ENCODE measurements around the gene TCF4.

DNA sequence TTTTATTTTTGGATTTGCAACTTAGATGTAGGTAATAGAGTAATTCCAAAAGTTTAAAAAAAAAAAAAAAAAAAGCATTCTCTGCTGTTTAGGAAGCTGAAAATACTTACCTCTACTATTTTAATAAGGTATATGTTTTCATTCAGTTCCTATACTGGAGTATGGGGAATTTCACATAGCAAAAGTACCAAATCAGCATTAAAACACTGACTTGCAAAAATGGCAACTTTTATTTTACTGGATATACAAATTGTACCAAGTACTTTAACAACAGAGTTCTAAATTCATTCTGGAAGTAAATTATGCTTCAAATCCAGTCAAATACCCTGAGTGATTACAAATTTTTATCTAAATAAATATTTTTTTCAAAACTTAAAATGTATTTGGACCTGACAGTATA, 76.7 kb downstream of the TCF4 start:
- TF ChIP-seq LEF1 (IDR thresholded peaks at IDR 0.05; ENCODE audit: borderline replicate concordance) (no peak), HDGF (IDR thresholded peaks at IDR 0.05; ENCODE audit: borderline replicate concordance) (no peak), SUZ12 (IDR thresholded peaks at IDR 0.05) (no peak), SP1 (IDR thresholded peaks at IDR 0.05) (no peak), ELF4 (IDR thresholded peaks at IDR 0.05) (no peak)

Data from HEK293T (cell line).